HG02571 (cell line): ENCODE data around the gene CPM.
"Not testable (repeated sequence)": the region's sequence is repeated elsewhere in the genome, so short reads cannot be mapped to it uniquely, and the experiment has no call there.

ENCODE experiments used
- ATAC-seq: cut with Tn5 transposase; IDR thresholded peaks from one replicate; pipeline ENCODE4 v1.9.1; 2021; ENCODE audit warnings: mild to moderate bottlenecking, moderate library complexity; ENCODE audit not compliant: unreplicated experiment

CPM gene

GRCh38 chr12:68854554-68854953 lies 78.4 kb downstream of the CPM start:
- no peak for ATAC-seq

GRCh38 chr12:68854078-68854468 lies 78.9 kb downstream of the CPM start:
- no peak for ATAC-seq

- ATAC-seq, result no peak
These were observed 79.4 kb downstream of the CPM start for GRCh38 chr12:68853396-68854077.

GRCh38 chr12:68851592-68852306 lies 81.2 kb downstream of the CPM start:
- no peak for ATAC-seq

GRCh38 chr12:68850390-68850789 lies 82.6 kb downstream of the CPM start:
- ATAC-seq, result no peak

GRCh38 chr12:68846811-68847210 lies 86.2 kb downstream of the CPM start:
- ATAC-seq, result no peak

GRCh38 chr12:68844788-68845695 lies 87.9 kb downstream of the CPM start:
- no peak for ATAC-seq

- no peak for ATAC-seq
These were observed 88.6 kb downstream of the CPM start for GRCh38 chr12:68844318-68844745.

- ATAC-seq, result no peak
These were observed 90.0 kb downstream of the CPM start for GRCh38 chr12:68842784-68843567.

GRCh38 chr12:68842123-68842522 lies 90.8 kb downstream of the CPM start:
- ATAC-seq, result no peak

- ATAC-seq, result no peak
These were observed 91.3 kb downstream of the CPM start for GRCh38 chr12:68841717-68842116.

GRCh38 chr12:68841175-68841574 lies 91.8 kb downstream of the CPM start:
- ATAC-seq, result not testable (repeated sequence)

- ATAC-seq, result no peak
These were observed 93.5 kb downstream of the CPM start for GRCh38 chr12:68839183-68840147.

- no peak for ATAC-seq
These were observed 94.7 kb downstream of the CPM start for GRCh38 chr12:68838046-68838886.

GRCh38 chr12:68837215-68837614 lies 95.8 kb downstream of the CPM start:
- no peak for ATAC-seq

GRCh38 chr12:68835333-68835908 lies 97.5 kb downstream of the CPM start:
- no peak for ATAC-seq

GRCh38 chr12:68833508-68833907 lies 99.5 kb downstream of the CPM start:
- no peak for ATAC-seq

- ATAC-seq, result no peak
These were observed 100.5 kb downstream of the CPM start for GRCh38 chr12:68832504-68832867.
